ENCODE results near the gene JMY.
"Not testable (repeated sequence)": the region's sequence is repeated elsewhere in the genome, so short reads cannot be mapped to it uniquely, and the experiment has no call there.

JMY gene

GRCh38 chr5:79236970-79237739 lies 1.2 kb downstream of the JMY start:
- TF ChIP-seq, protein P1, sequence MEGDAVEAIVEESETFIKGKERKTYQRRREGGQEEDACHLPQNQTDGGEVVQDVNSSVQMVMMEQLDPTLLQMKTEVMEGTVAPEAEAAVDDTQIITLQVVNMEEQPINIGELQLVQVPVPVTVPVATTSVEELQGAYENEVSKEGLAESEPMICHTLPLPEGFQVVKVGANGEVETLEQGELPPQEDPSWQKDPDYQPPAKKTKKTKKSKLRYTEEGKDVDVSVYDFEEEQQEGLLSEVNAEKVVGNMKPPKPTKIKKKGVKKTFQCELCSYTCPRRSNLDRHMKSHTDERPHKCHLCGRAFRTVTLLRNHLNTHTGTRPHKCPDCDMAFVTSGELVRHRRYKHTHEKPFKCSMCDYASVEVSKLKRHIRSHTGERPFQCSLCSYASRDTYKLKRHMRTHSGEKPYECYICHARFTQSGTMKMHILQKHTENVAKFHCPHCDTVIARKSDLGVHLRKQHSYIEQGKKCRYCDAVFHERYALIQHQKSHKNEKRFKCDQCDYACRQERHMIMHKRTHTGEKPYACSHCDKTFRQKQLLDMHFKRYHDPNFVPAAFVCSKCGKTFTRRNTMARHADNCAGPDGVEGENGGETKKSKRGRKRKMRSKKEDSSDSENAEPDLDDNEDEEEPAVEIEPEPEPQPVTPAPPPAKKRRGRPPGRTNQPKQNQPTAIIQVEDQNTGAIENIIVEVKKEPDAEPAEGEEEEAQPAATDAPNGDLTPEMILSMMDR (conservative IDR thresholded peaks at IDR 0.05; ENCODE audit: low read depth, low read length), result no peak
- DNase-seq (ENCODE audit: low read depth), result no peak
- peak overlapping the region; percentile 86 for H3K4me3 ChIP-seq (ENCODE audit: low read length)

- H3K4me3 ChIP-seq (ENCODE audit: low read length), result peak overlapping the region; percentile 86
- TF ChIP-seq, protein P1 (conservative IDR thresholded peaks at IDR 0.05; ENCODE audit: low read depth, low read length), result no peak
- DNase-seq (ENCODE audit: low read depth), result no peak
Observed at GRCh38 chr5:79237740-79238560, 2.0 kb downstream of the JMY start.

- no peak for DNase-seq (ENCODE audit: low read depth)
- H3K4me3 ChIP-seq (ENCODE audit: low read length), result no peak overlapping the region
- TF ChIP-seq, protein P1 (conservative IDR thresholded peaks at IDR 0.05; ENCODE audit: low read depth, low read length), result no peak
Observed at GRCh38 chr5:79240561-79240960, 4.6 kb downstream of the JMY start.

DNA sequence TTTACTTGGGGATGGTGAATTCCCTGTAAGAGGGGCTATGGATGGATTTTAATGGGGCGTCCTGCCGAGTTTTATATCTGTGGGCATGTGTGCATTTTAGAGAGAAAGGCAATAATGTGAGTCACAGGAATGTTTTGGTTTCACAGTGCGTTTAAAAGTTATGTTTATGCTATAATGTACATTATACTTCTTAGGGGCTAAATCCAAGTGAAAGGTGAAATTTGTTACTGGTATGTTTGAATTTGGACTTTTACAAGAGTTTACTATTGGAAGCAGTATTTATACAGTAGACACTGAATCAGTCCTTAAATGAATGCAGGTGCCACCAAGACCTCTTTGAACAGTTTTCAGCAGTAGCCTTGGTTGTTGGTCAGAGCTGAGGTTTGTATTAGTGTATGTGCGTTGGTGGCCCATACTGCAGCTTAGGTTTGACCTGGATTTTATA lies 5.6 kb downstream of the JMY start:
- no peak overlapping the region for H3K4me3 ChIP-seq (ENCODE audit: low read length)
- TF ChIP-seq, protein P1 (conservative IDR thresholded peaks at IDR 0.05; ENCODE audit: low read depth, low read length), result no peak
- DNase-seq (ENCODE audit: low read depth), result no peak

GRCh38 chr5:79242242-79243039 lies 6.5 kb downstream of the JMY start:
- TF ChIP-seq, protein P1 (conservative IDR thresholded peaks at IDR 0.05; ENCODE audit: low read depth, low read length), result no peak
- DNase-seq (ENCODE audit: low read depth), result no peak
- H3K4me3 ChIP-seq (ENCODE audit: low read length), result no peak overlapping the region

DNA sequence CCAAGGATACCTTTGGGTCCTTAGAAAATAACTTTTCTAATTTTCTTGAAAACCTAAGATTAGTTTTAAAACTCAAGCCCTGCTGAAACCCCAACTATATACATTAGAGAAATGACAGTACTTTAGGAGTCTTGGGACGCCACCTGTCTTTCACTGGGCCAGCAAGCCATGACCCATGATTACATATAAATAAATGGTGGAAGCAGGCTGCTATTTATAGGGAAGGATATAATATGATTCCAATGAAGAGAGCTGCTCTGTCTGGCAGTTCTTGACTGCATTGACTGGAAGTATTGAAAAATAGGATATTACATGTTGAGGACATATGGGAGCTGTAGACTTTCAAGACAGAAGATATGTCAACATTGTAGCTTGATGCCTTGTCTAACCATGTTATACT lies 7.3 kb downstream of the JMY start:
- DNase-seq (ENCODE audit: low read depth), result no peak
- TF ChIP-seq, protein P1 (conservative IDR thresholded peaks at IDR 0.05; ENCODE audit: low read depth, low read length), result no peak
- H3K4me3 ChIP-seq (ENCODE audit: low read length), result no peak overlapping the region

- H3K4me3 ChIP-seq (ENCODE audit: low read length); DNase-seq (ENCODE audit: low read depth): not testable (repeated sequence)
Observed at GRCh38 chr5:79254067-79254466, 18.1 kb downstream of the JMY start.

All from retinal pigment epithelial cell (primary cell).